Omental fat pad (tissue), 4 donors: ENCODE measurements around the gene PAN3. TPM values are rescaled to one million over a fixed set of nuclear protein-coding genes. Genes with fewer than 3 reads are reported as not detected.
A peak's percentile ranks its signal among the peaks of the same experiment; 100 is the strongest.

Source experiments
- ATAC-seq: fragments of 150-250 bp; one replicate; pipeline ENCODE4 v1.9.1; 2016; ENCODE audit warnings: mild to moderate bottlenecking, moderate library complexity; ENCODE audit not compliant: low FRiP score
- DNase-seq: peaks from one replicate; pipeline ENCODE4 v3.0.0-alpha.2; 2019; ENCODE audit warnings: low spot score
- total RNA-seq, 4 donors: library from RNA; depleted of rRNA; stranded (reverse); fragments of >200 nt; gene quantifications; one replicate each; pipeline ENCODE4 v1.1.0, GENCODE V29; 2016
- TF ChIP-seq, protein P1 (sequence below), 3 donors: fragments of 450-650 bp; IDR thresholded peaks; one replicate each; pipeline ENCODE4 v1.5.1; 2016 to 2017; ENCODE audit warnings: antibody characterized with exemption in 3 of 3, mild to moderate bottlenecking in 3 of 3, moderate library complexity in 2 of 3

The PAN3 gene, protein sequence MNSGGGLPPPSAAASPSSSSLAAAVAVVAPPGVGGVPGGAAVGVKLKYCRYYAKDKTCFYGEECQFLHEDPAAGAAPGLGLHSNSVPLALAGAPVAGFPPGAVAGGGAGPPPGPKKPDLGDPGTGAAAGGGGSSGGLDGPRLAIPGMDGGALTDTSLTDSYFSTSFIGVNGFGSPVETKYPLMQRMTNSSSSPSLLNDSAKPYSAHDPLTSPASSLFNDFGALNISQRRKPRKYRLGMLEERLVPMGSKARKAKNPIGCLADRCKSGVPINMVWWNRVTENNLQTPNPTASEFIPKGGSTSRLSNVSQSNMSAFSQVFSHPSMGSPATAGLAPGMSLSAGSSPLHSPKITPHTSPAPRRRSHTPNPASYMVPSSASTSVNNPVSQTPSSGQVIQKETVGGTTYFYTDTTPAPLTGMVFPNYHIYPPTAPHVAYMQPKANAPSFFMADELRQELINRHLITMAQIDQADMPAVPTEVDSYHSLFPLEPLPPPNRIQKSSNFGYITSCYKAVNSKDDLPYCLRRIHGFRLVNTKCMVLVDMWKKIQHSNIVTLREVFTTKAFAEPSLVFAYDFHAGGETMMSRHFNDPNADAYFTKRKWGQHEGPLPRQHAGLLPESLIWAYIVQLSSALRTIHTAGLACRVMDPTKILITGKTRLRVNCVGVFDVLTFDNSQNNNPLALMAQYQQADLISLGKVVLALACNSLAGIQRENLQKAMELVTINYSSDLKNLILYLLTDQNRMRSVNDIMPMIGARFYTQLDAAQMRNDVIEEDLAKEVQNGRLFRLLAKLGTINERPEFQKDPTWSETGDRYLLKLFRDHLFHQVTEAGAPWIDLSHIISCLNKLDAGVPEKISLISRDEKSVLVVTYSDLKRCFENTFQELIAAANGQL
- total RNA-seq: 10 to 100 TPM; 28.5 to 59.0 (median 29.5) TPM

DNA sequence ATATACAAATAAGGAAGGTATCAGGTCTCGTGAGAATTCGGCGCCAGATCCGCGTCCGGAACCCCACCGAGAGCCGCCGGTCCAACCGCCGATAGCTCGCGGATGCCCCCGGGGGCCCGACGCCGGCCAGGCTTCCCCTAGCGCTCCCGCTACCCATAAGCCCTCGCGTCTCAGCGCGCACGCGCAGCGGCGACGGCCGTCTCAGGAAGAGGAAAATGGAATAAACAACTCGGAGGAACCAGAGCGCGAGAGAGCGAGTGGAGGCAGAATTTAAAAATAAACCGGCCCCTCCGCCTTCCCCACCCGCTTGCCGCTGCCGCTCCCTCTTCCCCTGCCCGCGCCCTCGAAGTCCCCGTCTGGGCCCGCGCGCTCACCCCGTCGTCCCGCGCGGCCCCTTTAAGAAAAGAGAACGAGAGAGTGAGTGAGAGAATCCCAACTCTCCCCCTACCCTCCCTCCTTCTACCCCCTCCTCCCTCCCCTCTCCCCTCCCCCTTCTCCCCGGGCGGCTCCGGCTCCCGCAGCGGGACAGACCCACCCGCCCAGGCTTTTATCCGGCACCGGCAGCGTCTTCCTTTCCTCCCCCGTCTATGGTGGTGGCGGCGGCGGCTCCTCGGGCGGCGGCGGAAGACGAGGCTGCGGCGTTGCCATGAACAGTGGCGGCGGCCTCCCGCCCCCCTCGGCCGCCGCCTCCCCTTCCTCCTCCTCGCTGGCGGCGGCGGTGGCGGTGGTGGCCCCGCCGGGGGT lies at the start of gene PAN3:
PAN3 (plus strand) TSS at position 534 of the 744 bp plus-strand sequence; CDS start at position 647, 113 bp downstream.
- DNase-seq: peak; percentile 75
- TF ChIP-seq, protein P1, sequence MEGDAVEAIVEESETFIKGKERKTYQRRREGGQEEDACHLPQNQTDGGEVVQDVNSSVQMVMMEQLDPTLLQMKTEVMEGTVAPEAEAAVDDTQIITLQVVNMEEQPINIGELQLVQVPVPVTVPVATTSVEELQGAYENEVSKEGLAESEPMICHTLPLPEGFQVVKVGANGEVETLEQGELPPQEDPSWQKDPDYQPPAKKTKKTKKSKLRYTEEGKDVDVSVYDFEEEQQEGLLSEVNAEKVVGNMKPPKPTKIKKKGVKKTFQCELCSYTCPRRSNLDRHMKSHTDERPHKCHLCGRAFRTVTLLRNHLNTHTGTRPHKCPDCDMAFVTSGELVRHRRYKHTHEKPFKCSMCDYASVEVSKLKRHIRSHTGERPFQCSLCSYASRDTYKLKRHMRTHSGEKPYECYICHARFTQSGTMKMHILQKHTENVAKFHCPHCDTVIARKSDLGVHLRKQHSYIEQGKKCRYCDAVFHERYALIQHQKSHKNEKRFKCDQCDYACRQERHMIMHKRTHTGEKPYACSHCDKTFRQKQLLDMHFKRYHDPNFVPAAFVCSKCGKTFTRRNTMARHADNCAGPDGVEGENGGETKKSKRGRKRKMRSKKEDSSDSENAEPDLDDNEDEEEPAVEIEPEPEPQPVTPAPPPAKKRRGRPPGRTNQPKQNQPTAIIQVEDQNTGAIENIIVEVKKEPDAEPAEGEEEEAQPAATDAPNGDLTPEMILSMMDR (IDR thresholded peaks at IDR 0.05): no peak
- ATAC-seq: peak; percentile 88

DNA sequence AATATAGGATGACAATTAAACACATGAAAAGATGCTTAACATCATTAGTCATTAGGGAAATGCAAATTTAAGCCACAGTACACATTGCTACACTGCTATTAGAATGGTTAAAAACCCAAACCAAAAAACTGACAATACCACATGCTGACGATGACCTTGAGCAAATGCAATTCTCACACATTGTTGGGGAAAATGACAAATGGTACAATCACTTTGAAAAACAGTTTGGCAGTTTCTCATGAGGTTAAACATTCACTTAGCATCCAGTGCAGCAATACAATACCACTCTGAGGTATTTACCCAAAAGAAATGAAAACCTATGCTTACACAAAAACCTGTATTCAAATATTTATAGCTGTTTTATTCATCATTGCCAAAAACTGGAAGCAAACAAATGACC lies 49.3 kb upstream of the PAN3 start:
- DNase-seq: no peak
- ATAC-seq: no peak
- TF ChIP-seq, protein P1 (IDR thresholded peaks at IDR 0.05): no peak

DNA sequence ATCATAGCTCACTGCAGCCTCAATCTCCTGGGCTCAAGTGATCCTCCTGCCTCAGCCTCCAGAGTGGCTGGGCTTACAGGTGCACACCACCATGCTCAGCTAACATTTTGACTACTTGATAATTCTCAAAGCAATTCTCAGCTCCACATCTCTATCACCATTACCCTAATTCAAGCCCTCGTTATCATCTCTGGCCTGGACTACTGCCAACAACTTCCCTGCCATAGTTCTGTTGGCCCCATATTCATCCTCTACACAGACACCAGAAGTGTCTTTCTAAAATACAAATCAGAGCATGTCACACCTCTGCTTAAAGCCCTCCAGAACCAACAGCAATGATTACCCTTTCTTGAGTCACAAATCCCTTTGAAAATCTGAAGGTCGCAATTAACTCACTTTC lies 45.9 kb upstream of the PAN3 start:
- DNase-seq (no peak), ATAC-seq (no peak)
- TF ChIP-seq, protein P1 (IDR thresholded peaks at IDR 0.05): no peak

DNA sequence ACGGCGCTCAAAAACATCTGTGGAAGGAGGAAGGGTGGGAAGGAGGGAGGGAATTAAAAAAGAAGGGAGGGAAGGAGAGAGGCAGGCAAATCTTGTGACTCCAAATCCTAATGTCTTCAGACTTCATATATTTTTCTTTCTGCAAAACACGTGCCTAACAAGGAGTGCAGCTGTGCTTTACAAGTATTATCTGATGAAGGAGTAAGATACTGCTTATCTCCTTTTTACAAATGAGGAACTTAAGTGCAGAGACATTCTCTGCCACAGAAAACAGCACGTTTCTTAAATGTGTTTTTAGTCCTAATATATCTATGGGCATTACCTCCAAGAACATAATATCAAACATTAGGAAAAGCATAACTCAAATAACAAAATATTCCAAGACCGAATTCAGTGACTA lies 44.5 kb upstream of the PAN3 start:
- ATAC-seq (no peak), DNase-seq (no peak)
- TF ChIP-seq, protein P1 (IDR thresholded peaks at IDR 0.05): no peak

DNA sequence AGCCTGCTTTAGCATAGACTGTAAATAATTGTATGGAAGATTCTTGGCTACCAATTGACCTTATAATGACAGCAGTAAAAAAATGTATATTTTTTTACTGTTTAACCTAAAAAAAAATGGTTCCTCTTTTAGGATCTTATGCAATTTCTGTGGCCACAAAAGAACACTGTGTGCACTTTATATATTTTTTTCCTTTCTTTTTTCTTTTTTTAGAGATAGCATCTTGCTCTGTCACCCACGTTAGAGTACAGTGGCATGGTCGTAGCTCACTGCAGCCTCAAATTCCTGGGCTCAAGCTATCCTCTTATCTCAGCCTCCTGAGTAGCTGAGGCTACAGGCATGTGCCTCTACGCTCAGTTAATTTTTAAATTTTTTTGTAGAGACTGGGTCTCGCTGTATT lies 44.0 kb upstream of the PAN3 start:
- TF ChIP-seq, protein P1 (IDR thresholded peaks at IDR 0.05): no peak
- no peak for DNase-seq
- no peak for ATAC-seq

DNA sequence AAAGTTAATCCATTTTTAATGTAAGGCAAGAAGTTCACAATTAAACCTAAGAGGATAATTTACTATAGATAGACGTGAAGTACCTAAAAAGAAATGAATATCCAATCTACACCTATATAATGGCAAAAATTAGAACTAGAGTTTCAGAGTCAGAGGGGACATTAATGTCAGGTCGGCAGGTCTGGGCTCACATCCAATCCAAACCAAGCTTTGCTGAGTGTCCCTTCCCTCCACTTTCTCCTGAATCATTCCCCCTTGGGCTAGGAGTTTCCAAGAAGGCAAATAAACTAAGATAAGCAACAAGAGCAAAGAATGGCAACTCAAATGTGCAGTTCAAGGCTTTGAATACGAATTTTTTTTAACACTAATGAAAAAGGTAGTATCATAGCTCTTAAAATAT lies 40.8 kb upstream of the PAN3 start:
- TF ChIP-seq, protein P1 (IDR thresholded peaks at IDR 0.05): no peak
- DNase-seq (no peak), ATAC-seq (no peak)
